NCI-H69 (cell line): ENCODE measurements around the gene TMEM219.

Experiments
- DNase-seq: peaks from one replicate; lab custom pipeline; 2025; lab: John Stamatoyannopoulos, UW

The TMEM219 gene

GRCh38 chr16:29995324-29995910, 33.5 kb downstream of the TMEM219 start, which contains the start of gene HIRIP3:
TSS of gene HIRIP3 (minus strand) at chr16:29995617. CDS start at chr16:29995605, 12 bp downstream.
- peak; percentile 97 for DNase-seq

GRCh38 chr16:29995911-29996765, 34.3 kb downstream of the TMEM219 start, which contains the start of gene INO80E:
TSS of gene INO80E (plus strand) at chr16:29996241. CDS start at chr16:29996311, 70 bp downstream.
- peak; percentile 99 for DNase-seq

GRCh38 chr16:29996766-29997250, 34.9 kb downstream of the TMEM219 start:
- peak; percentile 60 for DNase-seq

GRCh38 chr16:29999605-30000004, 37.7 kb downstream of the TMEM219 start:
- DNase-seq, result no peak

GRCh38 chr16:30000735-30001631, 39.1 kb downstream of the TMEM219 start:
- no peak for DNase-seq

GRCh38 chr16:30002614-30003346, 40.9 kb downstream of the TMEM219 start:
- DNase-seq, result no peak

GRCh38 chr16:30003670-30004423, 42.0 kb downstream of the TMEM219 start:
- no peak for DNase-seq

GRCh38 chr16:30004424-30004776, 42.5 kb downstream of the TMEM219 start:
- DNase-seq, result peak; percentile 41

- DNase-seq, result peak; percentile 59
Observed at GRCh38 chr16:30004811-30005242, 42.9 kb downstream of the TMEM219 start.

GRCh38 chr16:30005341-30006094, 43.6 kb downstream of the TMEM219 start:
- DNase-seq, result peak; percentile 45

GRCh38 chr16:30006095-30006473, 44.2 kb downstream of the TMEM219 start:
- DNase-seq, result no peak

GRCh38 chr16:30006659-30007377, 44.9 kb downstream of the TMEM219 start:
- DNase-seq, result no peak

GRCh38 chr16:30007378-30007895, 45.6 kb downstream of the TMEM219 start:
- DNase-seq, result no peak

GRCh38 chr16:30009085-30009862, 47.4 kb downstream of the TMEM219 start:
- DNase-seq, result no peak

- no peak for DNase-seq
Observed at GRCh38 chr16:30009990-30010843, 48.3 kb downstream of the TMEM219 start.

- DNase-seq, result peak; percentile 86
Observed at GRCh38 chr16:30010844-30011713, 49.2 kb downstream of the TMEM219 start, which contains the start of gene DOC2A. TSS of gene DOC2A (minus strand) at chr16:30011027. CDS start at chr16:30010222, 805 bp downstream.
